NOMO-1 treated with DMSO at 0.1 percent for 48 hours (cell line): Measurements from ENCODE around the gene GGA1.
A peak's percentile ranks its signal among the peaks of the same experiment; 100 is the strongest.
"Not testable (repeated sequence)": the region's sequence is repeated elsewhere in the genome, so short reads cannot be mapped to it uniquely, and the experiment has no call there.

Experiments used
- DNase-seq: peaks from one replicate; lab custom pipeline; 2025; ENCODE audit not compliant: unreplicated experiment; lab: John Stamatoyannopoulos, UW

The GGA1 gene

DNA sequence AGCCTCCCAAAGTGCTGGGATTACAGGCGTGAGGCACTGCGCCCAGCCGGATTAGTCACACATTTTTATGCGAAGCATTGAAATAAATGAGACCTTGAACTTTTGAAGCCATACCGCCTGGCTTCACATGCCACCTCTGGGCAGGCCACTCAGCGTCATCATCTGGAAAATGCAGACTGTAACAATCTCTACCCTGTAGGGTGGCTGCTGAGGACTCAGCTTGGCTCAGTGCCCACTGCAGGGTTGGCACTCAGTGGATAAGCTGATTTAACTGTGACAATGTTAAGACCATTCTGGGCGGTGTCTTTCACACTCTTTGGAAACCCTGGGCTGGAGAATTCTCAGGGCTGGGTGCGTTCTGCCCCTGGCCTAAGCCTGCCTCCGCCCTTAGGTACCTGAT is 39.3 kb downstream of the GGA1 start:
- no peak for DNase-seq

- no peak for DNase-seq
These were observed 42.0 kb downstream of the GGA1 start for GRCh38 chr22:37650463-37651136.

DNA sequence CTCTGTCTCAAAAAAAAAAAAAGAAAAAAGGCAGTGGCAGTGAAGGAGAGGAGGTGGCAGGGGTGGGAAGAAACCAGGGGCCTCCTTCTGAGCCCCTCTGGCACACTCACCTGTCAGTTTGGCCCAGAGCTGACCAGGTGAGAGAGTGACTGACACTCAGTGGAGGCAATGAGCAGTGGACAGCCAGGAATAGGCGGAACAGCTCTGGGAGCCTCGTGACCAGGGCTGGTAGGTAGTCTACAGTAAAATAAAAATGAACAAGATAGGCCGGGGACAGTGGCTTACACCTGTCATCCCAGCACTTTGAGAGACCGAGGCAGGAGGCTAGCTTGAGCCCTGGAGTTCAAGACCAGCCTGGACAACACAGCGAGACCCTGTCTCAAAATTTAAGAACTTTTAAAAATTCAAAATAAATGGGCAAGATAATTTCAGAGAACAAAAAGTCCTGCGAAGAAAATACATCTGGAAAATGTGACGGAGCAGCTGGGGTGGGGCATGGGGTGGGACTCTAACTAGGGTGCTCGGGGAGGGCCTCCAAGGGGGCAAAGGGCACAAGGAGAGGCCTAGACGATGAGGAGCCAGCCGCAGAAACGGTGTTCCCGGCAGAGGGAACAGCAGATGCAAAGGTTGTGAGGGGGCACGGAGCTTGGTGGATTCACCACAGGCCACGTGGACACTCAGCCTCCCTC is 46.1 kb downstream of the GGA1 start:
- DNase-seq, result no peak

- no peak for DNase-seq
These were observed 46.6 kb downstream of the GGA1 start for GRCh38 chr22:37655252-37655563.

GRCh38 chr22:37656583-37656982 is 47.9 kb downstream of the GGA1 start:
- not testable (repeated sequence) for DNase-seq

DNA sequence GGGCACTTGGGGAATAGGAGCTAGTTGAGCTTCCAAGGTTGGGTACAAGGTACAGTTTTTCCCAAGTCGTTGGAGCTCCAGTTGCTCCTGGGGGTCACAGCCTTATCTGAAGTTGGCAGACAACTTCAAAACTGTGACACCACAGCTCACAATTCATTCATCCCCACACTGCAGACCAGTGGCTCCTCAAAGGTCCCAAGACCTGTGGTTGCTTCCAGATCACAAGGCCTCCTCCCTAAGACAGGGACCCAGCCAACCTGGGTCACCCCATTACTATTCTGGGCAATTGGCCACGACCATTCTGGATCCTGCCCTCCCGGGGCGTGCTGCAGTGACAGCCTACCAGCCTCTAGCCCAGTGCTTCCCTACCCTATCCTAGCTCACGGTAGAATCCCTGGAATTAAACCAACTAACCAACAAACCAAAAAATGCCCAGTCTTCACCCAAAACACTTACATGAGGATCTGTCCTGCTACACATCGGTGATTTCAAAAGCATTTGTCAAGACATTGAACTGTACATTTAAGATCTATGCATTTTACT is 49.0 kb downstream of the GGA1 start:
- no peak for DNase-seq

GRCh38 chr22:37658133-37659065 is 49.8 kb downstream of the GGA1 start, which contains the start of gene PDXP:
Gene PDXP (plus strand): TSS chr22:37658723. CDS start chr22:37658783, 60 bp downstream.
- DNase-seq, result peak; percentile 99

- DNase-seq, result no peak
These were observed 50.6 kb downstream of the GGA1 start for GRCh38 chr22:37659066-37659896.

- DNase-seq, result no peak
These were observed 51.5 kb downstream of the GGA1 start for GRCh38 chr22:37659897-37660708.

- DNase-seq, result no peak
These were observed 52.0 kb downstream of the GGA1 start for GRCh38 chr22:37660709-37661045.

DNA sequence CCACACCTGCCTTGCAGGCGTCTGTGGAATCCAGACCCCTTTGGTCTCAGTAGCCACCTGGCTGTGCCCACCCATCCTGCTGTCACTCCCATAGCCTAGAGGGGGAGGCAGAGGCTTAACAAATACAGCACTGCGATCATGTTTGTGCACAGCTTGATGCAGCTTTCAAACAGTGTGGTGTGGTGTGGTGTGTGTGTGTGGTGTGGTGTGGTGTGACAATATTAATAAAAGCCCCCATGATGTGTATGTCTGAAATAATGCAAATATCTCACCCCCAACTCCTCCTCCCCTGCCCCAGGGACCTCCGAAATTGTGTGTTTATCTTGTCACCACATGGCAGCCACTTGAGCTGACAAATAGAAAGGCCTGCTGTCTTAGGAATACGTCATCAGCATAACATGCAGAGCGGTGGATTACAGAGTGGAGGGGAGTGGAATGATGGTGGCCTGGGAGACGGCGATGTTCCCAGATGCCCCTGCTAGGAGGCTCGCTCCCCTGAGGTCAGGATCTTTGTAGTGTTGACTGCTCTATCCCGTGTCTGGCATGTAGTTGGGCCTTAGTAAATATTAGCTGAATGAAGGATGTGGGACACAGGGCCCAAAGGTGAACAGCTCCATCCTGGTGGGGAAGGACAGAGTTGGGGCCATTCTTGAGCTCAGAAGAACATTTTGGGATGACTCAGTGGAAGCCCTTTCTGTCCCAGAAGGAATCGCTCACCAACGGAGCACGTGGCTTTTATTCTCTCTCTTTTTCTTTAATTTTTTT is 52.7 kb downstream of the GGA1 start:
- no peak for DNase-seq

DNA sequence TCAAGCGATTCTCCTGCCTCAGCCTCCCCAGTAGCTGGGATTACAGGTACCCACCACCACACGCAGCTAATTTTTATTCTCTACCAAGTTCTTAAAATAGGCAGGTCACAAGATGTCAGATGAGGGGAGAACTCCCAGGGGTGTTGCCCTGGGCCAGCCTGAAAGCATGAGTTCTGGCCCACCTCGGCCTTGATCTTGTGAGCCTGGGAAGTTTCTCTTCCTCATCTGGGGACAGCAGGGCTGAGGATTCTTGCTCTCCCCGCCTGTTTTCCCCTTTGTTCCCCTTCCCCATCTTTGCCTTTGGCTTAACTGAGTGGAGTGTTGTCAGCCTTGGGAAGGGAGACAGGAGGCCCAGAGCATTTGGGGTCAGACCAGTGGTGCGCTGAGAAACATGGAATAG is 53.4 kb downstream of the GGA1 start:
- DNase-seq, result no peak

DNA sequence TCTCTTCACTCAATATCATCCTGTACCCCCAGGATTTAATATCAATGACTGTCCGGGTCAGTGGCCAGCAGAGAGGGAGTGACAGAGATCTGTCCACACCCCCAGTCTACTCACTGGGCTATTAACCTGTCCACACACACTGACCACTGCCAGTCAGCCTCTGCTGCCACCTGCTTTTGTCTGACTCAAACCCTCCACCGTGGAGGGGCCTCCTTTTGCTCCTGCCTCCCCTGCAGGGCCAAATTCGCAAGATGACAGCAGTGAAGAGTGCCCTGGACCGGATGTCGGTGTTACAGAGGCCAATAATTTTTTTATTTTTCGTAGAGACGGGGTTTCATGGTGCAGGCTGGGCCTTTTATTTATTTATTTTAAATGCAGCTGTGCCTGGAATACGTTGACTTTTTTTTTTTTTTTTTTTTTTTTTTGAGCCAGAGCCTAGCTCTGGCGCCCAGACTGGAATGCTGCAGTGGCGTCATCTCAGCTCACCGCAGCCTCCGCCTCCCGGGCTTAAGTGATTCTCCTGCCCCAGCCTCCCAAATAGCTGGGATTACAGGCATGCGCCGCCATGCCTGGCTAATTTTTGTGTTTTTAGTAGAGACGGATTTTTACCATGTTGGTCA is 55.0 kb downstream of the GGA1 start:
- no peak for DNase-seq

DNA sequence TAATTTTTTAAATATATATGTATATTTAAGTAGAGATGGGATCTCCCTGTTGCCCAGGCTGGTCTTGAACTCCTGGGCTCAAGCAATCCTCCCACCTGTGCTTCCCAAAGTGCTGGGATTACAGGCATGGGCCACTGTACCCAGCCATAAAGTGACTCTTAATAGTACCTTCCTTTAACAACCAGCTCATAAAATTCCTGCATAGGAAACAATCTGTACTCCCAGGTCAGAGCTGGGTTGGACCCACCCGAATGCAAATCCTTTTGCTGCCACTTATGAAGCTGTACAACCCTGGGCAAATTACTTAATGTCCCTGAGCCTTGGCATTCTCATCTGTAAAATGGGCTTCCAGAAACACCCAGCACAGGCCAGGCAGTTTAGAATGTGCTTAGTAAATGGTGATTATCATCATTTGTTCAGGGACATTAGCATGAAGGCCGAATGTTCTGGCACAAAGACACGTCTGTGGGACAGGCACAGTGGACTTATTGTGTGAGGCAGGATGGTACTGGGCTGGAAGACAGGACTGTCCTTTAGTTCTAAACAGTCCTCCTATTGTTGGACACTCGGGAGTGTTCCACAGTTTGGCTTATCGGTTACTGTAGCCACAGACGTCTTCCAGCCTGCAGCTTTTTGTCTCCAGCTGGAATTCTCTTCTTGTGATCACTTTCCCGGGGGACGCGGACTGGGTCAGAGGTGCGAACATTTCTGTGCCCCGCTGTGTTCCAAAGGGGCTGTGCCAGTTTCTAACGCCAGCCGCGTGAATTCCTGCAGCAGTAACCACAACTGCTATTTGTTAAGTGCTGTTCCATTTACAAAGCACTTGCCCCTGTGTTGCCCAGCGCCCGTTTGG is 55.8 kb downstream of the GGA1 start:
- DNase-seq, result no peak

DNA sequence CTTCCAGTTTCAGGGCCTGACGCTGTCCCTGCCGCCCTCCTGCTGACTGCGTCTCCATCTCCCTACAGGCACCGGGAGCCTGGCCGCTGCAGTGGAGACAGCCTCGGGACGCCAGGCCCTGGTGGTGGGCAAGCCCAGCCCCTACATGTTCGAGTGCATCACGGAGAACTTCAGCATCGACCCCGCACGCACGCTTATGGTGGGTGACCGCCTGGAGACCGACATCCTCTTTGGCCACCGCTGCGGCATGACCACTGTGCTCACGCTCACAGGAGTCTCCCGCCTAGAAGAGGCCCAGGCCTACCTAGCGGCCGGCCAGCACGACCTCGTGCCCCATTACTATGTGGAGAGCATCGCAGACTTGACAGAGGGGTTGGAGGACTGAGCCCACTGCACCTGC is 56.9 kb downstream of the GGA1 start:
- DNase-seq, result no peak

- no peak for DNase-seq
These were observed 61.0 kb downstream of the GGA1 start for GRCh38 chr22:37669586-37669985.

GRCh38 chr22:37672206-37672919 is 63.7 kb downstream of the GGA1 start:
- no peak for DNase-seq
